Panc1 (cell line): ENCODE data around the gene HMGN4. TPM values are rescaled to one million over a fixed set of nuclear protein-coding genes. Genes with fewer than 3 reads are reported as not detected.
A peak's percentile ranks its signal among the peaks of the same experiment; 100 is the strongest.

Experiments used
- ATAC-seq: fragments of 200-7000 bp; cut with Tn5 transposase; 2 replicates; pipeline ENCODE4 v1.9.1; 2020; ENCODE audit warnings: mild to moderate bottlenecking, moderate library complexity
- BruUV-seq: library from RNA; stranded (reverse); fragments of 400-500 nt; replicated peaks from 2 replicates; lab custom pipeline; 2021; lab: Mats Ljungman, UMichigan
- CTCF ChIA-PET: fragments of 300-600 bp; sonication (Branson Sonifier 250); formaldehyde crosslinking; loops from one replicate; lab custom pipeline; 2022; ENCODE audit warnings: antibody characterized with exemption; lab: Charles Lee
- POLR2A ChIA-PET: fragments of 300-600 bp; sonication (Branson Sonifier 250); formaldehyde crosslinking; loops from one replicate; lab custom pipeline; 2022; ENCODE audit warnings: antibody characterized with exemption; lab: Charles Lee
- DNase-seq: peaks from one replicate; pipeline ENCODE4 v3.0.0-alpha.2; 2010; ENCODE audit warnings: low read depth, low spot score
- H3K27ac ChIP-seq: 2 replicates; pipeline ENCODE4 v1.5.1; 2011; ENCODE audit warnings: mild to moderate bottlenecking, low read length, inconsistent platforms
- H3K27me3 ChIP-seq: fragments of 200-500 bp; sonication (Bioruptor generic); 2 replicates; pipeline ENCODE4 v1.6.0; 2014; ENCODE audit warnings: low read length, inconsistent platforms; ENCODE audit not compliant: control insufficient read depth, insufficient read depth
- H3K36me3 ChIP-seq: fragments of 200-500 bp; sonication (Bioruptor generic); 2 replicates; pipeline ENCODE4 v1.5.1; 2014; ENCODE audit warnings: inconsistent platforms, mild to moderate bottlenecking, low read length, moderate library complexity; ENCODE audit not compliant: control insufficient read depth, insufficient read depth
- H3K4me1 ChIP-seq: 2 replicates; pipeline ENCODE4 v1.5.1; 2011; ENCODE audit warnings: inconsistent platforms, mild to moderate bottlenecking, low read length, moderate library complexity; ENCODE audit not compliant: control insufficient read depth, insufficient read depth
- H3K4me3 ChIP-seq, 2 experiments: 2 replicates each; pipeline ENCODE4 v1.5.1; 2011 to 2012; ENCODE audit warnings: low read depth in 2 of 2, low read length in 2 of 2, mild to moderate bottlenecking in 2 of 2, inconsistent platforms in 1 of 2, moderate library complexity in 1 of 2
- H3K9me3 ChIP-seq: fragments of 200-500 bp; sonication (Bioruptor generic); 2 replicates; pipeline ENCODE4 v1.5.1; 2014; ENCODE audit warnings: low read depth, mild to moderate bottlenecking, inconsistent platforms, low read length, moderate library complexity; ENCODE audit not compliant: control insufficient read depth, insufficient read depth
- CTCF ChIP-seq: fragments of 450-650 bp; IDR thresholded peaks from 2 replicates; pipeline ENCODE4 v1.5.1; 2017; ENCODE audit warnings: mild to moderate bottlenecking
- POLR2AphosphoS5 ChIP-seq: IDR thresholded peaks from 2 replicates; pipeline ENCODE4 v1.6.1; 2012; ENCODE audit warnings: mild to moderate bottlenecking, low read depth, low read length, moderate library complexity
- SIN3A ChIP-seq: IDR thresholded peaks from 2 replicates; pipeline ENCODE4 v1.6.1; 2012; ENCODE audit warnings: low read depth, mild to moderate bottlenecking, low read length, moderate library complexity, borderline replicate concordance; ENCODE audit not compliant: insufficient read depth
- TCF7L2 ChIP-seq: IDR thresholded peaks from 2 replicates; pipeline ENCODE4 v1.6.1; 2011; ENCODE audit warnings: mild to moderate bottlenecking, low read depth, low read length, inconsistent platforms
- in situ Hi-C: cut with HindIII; loops from 2 replicates; pipeline ENCODE4 v1.10.0; 2016; ENCODE audit warnings: low sequenced_read_pairs, low pct_unique_long_range_greater_than_20kb
- intact Hi-C: fragments of 100-400 bp; cut with micrococcal nuclease; formaldehyde crosslinking; loops from one replicate; pipeline ENCODE4 v1.10.0; 2022; ENCODE audit not compliant: unreplicated experiment
- total RNA-seq: library from RNA; stranded (reverse); gene quantifications from one replicate; pipeline ENCODE4 v1.2.1, GENCODE V29; 2021; ENCODE audit not compliant: unreplicated experiment
- TF ChIP-seq, protein P1 (sequence below), 2 experiments: IDR thresholded peaks; 2 replicates each; pipeline ENCODE4 v1.6.1; 2011 to 2012; ENCODE audit warnings: low read depth in 2 of 2, control low read depth in 1 of 2, low read length in 1 of 2, mild to moderate bottlenecking in 1 of 2, moderate library complexity in 1 of 2; ENCODE audit not compliant: insufficient read depth in 1 of 2

Gene HMGN4
- total RNA-seq, 1 experiment from 2014 or later: 60.5 TPM

- in situ Hi-C loops: no loop called here
- peaks cover 30% of the 10 kb centered on the region for H3K4me1 ChIP-seq
- POLR2A ChIA-PET: interaction anchor here (1.0 kb wide), 1 partner anchor 209 kb away, joined by 3 read pairs; no protein-coding TSS in a partner anchor
Measured at GRCh38 chr6:26537160-26537845, 863 bp upstream of the HMGN4 start.

GRCh38 chr6:26538572-26538902 lies 371 bp downstream of the HMGN4 start:
- BruUV-seq: TSS peak; percentile 69
- POLR2A ChIA-PET: interaction anchor here (0.6 kb wide), 2 partner anchors 365 to 605 kb away, joined by 3 read pairs; no protein-coding TSS in a partner anchor
- TF ChIP-seq CTCF (no peak), TCF7L2 (no peak), SIN3A (no peak), POLR2AphosphoS5 (no peak)
- DNase-seq (no peak), ATAC-seq (peak; percentile 7; the same call in 1 of the 2 replicates)
- H3K27ac ChIP-seq: peak overlapping the region; percentile 96
- H3K36me3 ChIP-seq: peaks cover 2% of the 10 kb centered on the region; the same call in 1 of the 2 replicates
- H3K9me3 ChIP-seq: no peaks in the 10 kb centered on the region
- no peaks in the 10 kb centered on the region for H3K27me3 ChIP-seq
- H3K4me1 ChIP-seq: peaks cover 27% of the 10 kb centered on the region
- in situ Hi-C loops: no loop called here
- intact Hi-C loops: loop anchor here (5.0 kb wide), 1 partner anchor 196 kb away; no protein-coding TSS in a partner anchor
- H3K4me3 ChIP-seq: peak overlapping the region; percentile 79 to 82
- CTCF ChIA-PET: interaction anchor here (0.5 kb wide), 1 partner anchor 208 kb away, joined by 9 read pairs; no protein-coding TSS in a partner anchor

More at GRCh38 chr6:26537160-26537845, 863 bp upstream of the HMGN4 start:
- intact Hi-C loops: loop anchor here (5.0 kb wide), 1 partner anchor 195 kb away; no protein-coding TSS in a partner anchor
- DNase-seq (peak; percentile 97), ATAC-seq (peak; percentile 85)
- Histone ChIP-seq H3K36me3 (no peaks in the 10 kb centered on the region; the same call in 1 of the 2 replicates), H3K9me3 (no peaks in the 10 kb centered on the region), H3K27ac (peak overlapping the region; percentile 96), H3K4me3 (peak overlapping the region; percentile 79 to 82), H3K27me3 (no peaks in the 10 kb centered on the region)
- TF ChIP-seq SIN3A (0 out of 2 replicates have a peak, but pooled peaks have one; percentile 39), POLR2AphosphoS5 (peak; percentile 72), CTCF (no peak), TCF7L2 (peak; percentile 46; the same call in 1 of the 2 replicates)
- TF ChIP-seq, protein P1, sequence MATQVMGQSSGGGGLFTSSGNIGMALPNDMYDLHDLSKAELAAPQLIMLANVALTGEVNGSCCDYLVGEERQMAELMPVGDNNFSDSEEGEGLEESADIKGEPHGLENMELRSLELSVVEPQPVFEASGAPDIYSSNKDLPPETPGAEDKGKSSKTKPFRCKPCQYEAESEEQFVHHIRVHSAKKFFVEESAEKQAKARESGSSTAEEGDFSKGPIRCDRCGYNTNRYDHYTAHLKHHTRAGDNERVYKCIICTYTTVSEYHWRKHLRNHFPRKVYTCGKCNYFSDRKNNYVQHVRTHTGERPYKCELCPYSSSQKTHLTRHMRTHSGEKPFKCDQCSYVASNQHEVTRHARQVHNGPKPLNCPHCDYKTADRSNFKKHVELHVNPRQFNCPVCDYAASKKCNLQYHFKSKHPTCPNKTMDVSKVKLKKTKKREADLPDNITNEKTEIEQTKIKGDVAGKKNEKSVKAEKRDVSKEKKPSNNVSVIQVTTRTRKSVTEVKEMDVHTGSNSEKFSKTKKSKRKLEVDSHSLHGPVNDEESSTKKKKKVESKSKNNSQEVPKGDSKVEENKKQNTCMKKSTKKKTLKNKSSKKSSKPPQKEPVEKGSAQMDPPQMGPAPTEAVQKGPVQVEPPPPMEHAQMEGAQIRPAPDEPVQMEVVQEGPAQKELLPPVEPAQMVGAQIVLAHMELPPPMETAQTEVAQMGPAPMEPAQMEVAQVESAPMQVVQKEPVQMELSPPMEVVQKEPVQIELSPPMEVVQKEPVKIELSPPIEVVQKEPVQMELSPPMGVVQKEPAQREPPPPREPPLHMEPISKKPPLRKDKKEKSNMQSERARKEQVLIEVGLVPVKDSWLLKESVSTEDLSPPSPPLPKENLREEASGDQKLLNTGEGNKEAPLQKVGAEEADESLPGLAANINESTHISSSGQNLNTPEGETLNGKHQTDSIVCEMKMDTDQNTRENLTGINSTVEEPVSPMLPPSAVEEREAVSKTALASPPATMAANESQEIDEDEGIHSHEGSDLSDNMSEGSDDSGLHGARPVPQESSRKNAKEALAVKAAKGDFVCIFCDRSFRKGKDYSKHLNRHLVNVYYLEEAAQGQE (IDR thresholded peaks at IDR 0.05; ENCODE audit: insufficient read depth in 1 of 2, low read depth in 2 of 2, low read length in 1 of 2): 0 out of 4 replicates have a peak, but pooled peaks of 1 of the 2 experiments have one; percentile 28
- BruUV-seq: no TSS peak
- CTCF ChIA-PET: no interaction called here
